Measurements from ENCODE around the gene SCN2A.

- no peak for TF ChIP-seq KLF16 (tag by site-specific recombination; IDR thresholded peaks at IDR 0.05)
- TF ChIP-seq CTCF (tag by site-specific recombination; IDR thresholded peaks at IDR 0.05): no peak
- no peak for TF ChIP-seq ZNF391 (tag by site-specific recombination; IDR thresholded peaks at IDR 0.05; ENCODE audit: borderline replicate concordance, low read depth)
- no peak for TF ChIP-seq ZNF571 (tag by site-specific recombination; IDR thresholded peaks at IDR 0.05)
- TF ChIP-seq OVOL3 (tag by site-specific recombination; IDR thresholded peaks at IDR 0.05): no peak
- TF ChIP-seq ZNF510 (tag by site-specific recombination; IDR thresholded peaks at IDR 0.05; ENCODE audit: insufficient replicate concordance): no peak
- no peak for TF ChIP-seq ZBTB7A (tag by site-specific recombination; IDR thresholded peaks at IDR 0.05; ENCODE audit: low read depth)
- no peak for TF ChIP-seq ZNF302 (tag by site-specific recombination; IDR thresholded peaks at IDR 0.05; ENCODE audit: low read depth)
Observed at GRCh38 chr2:165369898-165370296, 130.7 kb downstream of the SCN2A start.
